ENCODE results near the gene SLC22A3. TPM values are rescaled to one million over a fixed set of nuclear protein-coding genes. Genes with fewer than 3 reads are reported as not detected.

Gene SLC22A3
- total and polyA plus RNA-seq, 2 of the 13 experiments (the other 11 are each of a cell fraction or from before 2014, with no cell fraction given) = 12.0 to 31.5 TPM

GRCh38 chr6:160455541-160456213, 107.5 kb downstream of the SLC22A3 start (continued):
- TF ChIP-seq PAXIP1 (CRISPR knock-in tag; conservative IDR thresholded peaks at IDR 0.05) = 0 out of 2 replicates have a peak, but pooled peaks have one; percentile 22
- TF ChIP-seq CTCF (CRISPR knock-in tag; IDR thresholded peaks at IDR 0.05) = peak; percentile 100
- no peak for TF ChIP-seq SALL2 (CRISPR knock-in tag; IDR thresholded peaks at IDR 0.05)
- TF ChIP-seq ZNF292 (CRISPR knock-in tag; IDR thresholded peaks at IDR 0.05; ENCODE audit: borderline replicate concordance, low read depth) = peak; percentile 31; the same call in 1 of the 2 replicates
- TF ChIP-seq XRCC5 (optimal IDR thresholded peaks at IDR 0.05; ENCODE audit: low read length) = peak; percentile 87
- no peak for TF ChIP-seq ZNF335 (CRISPR knock-in tag; IDR thresholded peaks at IDR 0.05)
- TF ChIP-seq ZFP36 (IDR thresholded peaks at IDR 0.05; ENCODE audit: borderline replicate concordance, low read depth, low read length, partially characterized antibody) = peak; percentile 28
- TF ChIP-seq ZNF280D (CRISPR knock-in tag; IDR thresholded peaks at IDR 0.05) = 0 out of 2 replicates have a peak, but pooled peaks have one; percentile 60
- no peak for TF ChIP-seq MED13 (CRISPR knock-in tag; IDR thresholded peaks at IDR 0.05)
- no peak for TF ChIP-seq ONECUT2 (CRISPR knock-in tag; IDR thresholded peaks at IDR 0.05)
- no peak for TF ChIP-seq ZBTB49 (CRISPR knock-in tag; IDR thresholded peaks at IDR 0.05; ENCODE audit: borderline replicate concordance)

Data from HepG2 (cell line).